ENCODE measurements around the gene ZFYVE1. TPM values are rescaled to one million over a fixed set of nuclear protein-coding genes. Genes with fewer than 3 reads are reported as not detected.

Gene ZFYVE1
- total RNA-seq, 4 donors from 2014 or later, result 7.1 to 21.7 (median 17.5) TPM

DNA sequence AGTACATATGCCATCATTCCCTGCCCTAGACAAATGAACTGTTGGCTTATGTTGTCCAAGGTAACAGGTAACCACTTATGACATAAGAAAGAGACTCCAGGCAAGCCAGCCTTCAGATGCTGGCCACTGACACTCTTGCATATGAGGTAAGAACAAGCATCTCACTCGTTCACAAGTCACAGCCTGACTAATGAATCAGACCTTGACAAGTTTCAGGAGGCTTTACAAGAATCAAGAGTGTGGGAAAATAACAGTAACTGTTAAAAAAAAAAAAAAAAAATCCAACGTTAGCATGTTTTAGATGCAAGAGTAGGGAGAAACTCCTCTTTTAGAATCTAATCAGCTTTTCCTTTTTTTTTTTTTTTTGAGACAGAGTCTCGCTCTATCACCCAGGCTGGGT lies 40.7 kb downstream of the ZFYVE1 start:
- peaks cover 0 to 10% (median 0%) of the 10 kb centered on the region in 4 donors for H3K36me3 ChIP-seq
- in situ Hi-C loops (cut with MboI; ENCODE audit: low pct_ligation_motif_present in 1 of 4, low pct_unique_long_range_greater_than_20kb in 1 of 4, low sequenced_read_pairs in 3 of 4) (no loop called here), intact Hi-C loops (cut with DNase I; ENCODE audit: low total_unique reads) (no loop called here)
- 17 to 74% methylated on average over 1 to 3 of the region's 3 CpGs for WGBS, 2 donors (ENCODE audit: low coverage in 1 of 2)
- no peak overlapping the region for H3K4me3 ChIP-seq
- H3K27ac ChIP-seq, result no peak overlapping the region
- no peaks in the 10 kb centered on the region for H3K4me1 ChIP-seq
- no peaks in the 10 kb centered on the region for H3K27me3 ChIP-seq
- DNase-seq, result no peak
- TF ChIP-seq POLR2A (IDR thresholded peaks at IDR 0.05) (no peak), POLR2AphosphoS5 (IDR thresholded peaks at IDR 0.05) (no peak), CTCF (IDR thresholded peaks at IDR 0.05) (no peak), EP300 (IDR thresholded peaks at IDR 0.05; ENCODE audit: low read depth) (no peak)
- no peaks in the 10 kb centered on the region for H3K9me3 ChIP-seq

DNA sequence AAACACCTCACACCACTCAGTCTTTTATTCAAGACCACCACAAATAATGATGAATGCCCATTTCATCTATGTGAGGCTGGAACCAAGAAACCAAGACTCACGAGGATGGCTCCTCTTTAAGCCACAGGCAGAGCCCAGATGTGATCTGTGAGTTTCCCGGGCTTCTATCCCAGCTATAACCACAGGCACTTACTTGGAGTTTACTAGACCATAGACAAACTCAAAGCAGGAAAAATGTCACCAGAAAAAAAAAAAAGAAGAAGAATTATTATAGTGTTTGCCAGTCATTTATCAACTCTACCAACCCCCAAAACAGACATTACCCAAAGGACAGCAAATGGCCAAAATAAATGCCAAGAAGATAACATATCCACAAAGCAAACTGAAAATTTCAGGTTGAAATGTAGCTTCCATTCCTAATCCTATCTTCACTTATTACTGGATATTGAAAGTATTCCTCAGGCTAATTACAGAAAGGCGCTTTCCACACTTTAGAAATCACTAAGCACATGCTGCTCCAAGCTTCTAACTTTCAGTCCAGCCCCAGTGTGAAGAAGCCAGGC lies 44.7 kb downstream of the ZFYVE1 start:
- H3K36me3 ChIP-seq, result peaks cover 0 to 15% (median 1%) of the 10 kb centered on the region in 4 donors
- intact Hi-C loops (cut with DNase I; ENCODE audit: low total_unique reads), result no loop called here
- TF ChIP-seq EP300 (IDR thresholded peaks at IDR 0.05; ENCODE audit: low read depth), result no peak
- no peak for TF ChIP-seq POLR2AphosphoS5 (IDR thresholded peaks at IDR 0.05)
- TF ChIP-seq POLR2A (IDR thresholded peaks at IDR 0.05), result no peak
- TF ChIP-seq CTCF (IDR thresholded peaks at IDR 0.05), result no peak

GRCh38 chr14:72980863-72981262 lies 46.0 kb downstream of the ZFYVE1 start:
- intact Hi-C loops (cut with DNase I; ENCODE audit: low total_unique reads) (no loop called here), in situ Hi-C loops (cut with MboI; ENCODE audit: low pct_ligation_motif_present in 1 of 4, low pct_unique_long_range_greater_than_20kb in 1 of 4, low sequenced_read_pairs in 3 of 4) (no loop called here)
- TF ChIP-seq CTCF (IDR thresholded peaks at IDR 0.05) (no peak), EP300 (IDR thresholded peaks at IDR 0.05; ENCODE audit: low read depth) (no peak), POLR2A (IDR thresholded peaks at IDR 0.05) (no peak), POLR2AphosphoS5 (IDR thresholded peaks at IDR 0.05) (no peak)
- H3K36me3 ChIP-seq, result peaks cover 0 to 16% (median 6%) of the 10 kb centered on the region in 4 donors
- no peak overlapping the region for H3K4me3 ChIP-seq
- H3K4me1 ChIP-seq, result no peaks in the 10 kb centered on the region
- no peak for DNase-seq
- no peaks in the 10 kb centered on the region for H3K9me3 ChIP-seq
- no peaks in the 10 kb centered on the region for H3K27me3 ChIP-seq
- WGBS, 2 donors (ENCODE audit: low coverage in 1 of 2), result 95 to 100% methylated on average over 3 to 8 of the region's 8 CpGs
- H3K27ac ChIP-seq, result no peak overlapping the region

More for the DNA sequence above, 44.7 kb downstream of the ZFYVE1 start:
- Histone ChIP-seq H3K4me3 (no peak overlapping the region), H3K27me3 (no peaks in the 10 kb centered on the region), H3K4me1 (no peaks in the 10 kb centered on the region), H3K27ac (no peak overlapping the region), H3K9me3 (no peaks in the 10 kb centered on the region)
- no peak for DNase-seq
- in situ Hi-C loops (cut with MboI; ENCODE audit: low pct_ligation_motif_present in 1 of 4, low pct_unique_long_range_greater_than_20kb in 1 of 4, low sequenced_read_pairs in 3 of 4), result no loop called here
- WGBS, 2 donors (ENCODE audit: low coverage in 1 of 2), result 81 to 91% methylated on average over 3 of the region's 3 CpGs

DNA sequence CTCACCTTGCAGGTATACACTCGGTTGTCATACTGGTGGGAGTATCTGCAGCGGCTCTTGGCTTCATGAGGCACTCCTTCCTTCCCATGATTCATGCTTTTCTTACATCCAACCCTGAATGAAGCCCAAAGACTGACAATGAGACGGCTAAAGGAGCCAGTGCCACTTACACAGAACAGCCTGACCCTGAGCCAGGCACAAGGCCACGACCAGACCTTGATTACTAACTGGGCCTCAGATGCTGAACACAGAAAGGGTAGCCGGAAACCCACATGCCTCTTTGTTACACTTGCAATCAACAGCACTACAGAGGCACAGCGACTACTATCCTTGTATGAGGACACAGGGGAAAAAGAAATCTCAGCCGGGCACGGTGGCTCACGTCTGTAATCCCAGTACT lies 48.0 kb downstream of the ZFYVE1 start:
- in situ Hi-C loops (cut with MboI; ENCODE audit: low pct_ligation_motif_present in 1 of 4, low pct_unique_long_range_greater_than_20kb in 1 of 4, low sequenced_read_pairs in 3 of 4), result no loop called here
- no peak for DNase-seq
- TF ChIP-seq POLR2A (IDR thresholded peaks at IDR 0.05), result no peak
- TF ChIP-seq POLR2AphosphoS5 (IDR thresholded peaks at IDR 0.05), result no peak
- no peak for TF ChIP-seq EP300 (IDR thresholded peaks at IDR 0.05; ENCODE audit: low read depth)
- TF ChIP-seq CTCF (IDR thresholded peaks at IDR 0.05), result no peak
- no peaks in the 10 kb centered on the region for H3K9me3 ChIP-seq
- H3K27me3 ChIP-seq, result no peaks in the 10 kb centered on the region
- WGBS, 2 donors (ENCODE audit: low coverage in 1 of 2), result 96% methylated on average over 9 of the region's 9 CpGs; no CpG with 5 or more reads in 1 of the 2 donors
- peaks cover 0 to 36% (median 16%) of the 10 kb centered on the region in 4 donors for H3K36me3 ChIP-seq
- H3K4me1 ChIP-seq, result no peaks in the 10 kb centered on the region
- intact Hi-C loops (cut with DNase I; ENCODE audit: low total_unique reads), result no loop called here
- H3K27ac ChIP-seq, result no peak overlapping the region
- no peak overlapping the region for H3K4me3 ChIP-seq
